Measurements from ENCODE around the gene ZDHHC11B.
"Not testable (repeated sequence)": the region's sequence is repeated elsewhere in the genome, so short reads cannot be mapped to it uniquely, and the experiment has no call there.

The ZDHHC11B gene

DNA sequence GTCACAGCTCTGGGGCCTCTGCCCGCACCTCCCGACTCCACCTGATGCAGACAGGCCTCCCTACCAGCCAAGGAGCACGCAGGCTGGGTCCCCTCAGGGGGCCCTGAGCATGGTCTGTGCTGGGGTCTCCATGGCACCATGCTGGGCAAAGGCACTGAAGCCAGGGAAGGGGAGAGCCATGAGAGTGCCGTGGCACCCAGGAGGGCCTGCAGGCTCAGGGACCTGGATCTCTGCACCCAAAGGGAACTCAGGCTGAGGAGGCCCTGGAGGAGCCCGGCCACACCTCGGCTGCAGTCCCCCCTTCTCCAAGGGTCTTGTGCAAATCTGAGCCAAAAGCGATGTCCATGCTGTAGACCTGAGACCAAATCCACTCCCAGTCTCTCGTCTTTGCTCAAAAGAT is 32.5 kb downstream of the ZDHHC11B start:
- DNase-seq: not testable (repeated sequence)

DNA sequence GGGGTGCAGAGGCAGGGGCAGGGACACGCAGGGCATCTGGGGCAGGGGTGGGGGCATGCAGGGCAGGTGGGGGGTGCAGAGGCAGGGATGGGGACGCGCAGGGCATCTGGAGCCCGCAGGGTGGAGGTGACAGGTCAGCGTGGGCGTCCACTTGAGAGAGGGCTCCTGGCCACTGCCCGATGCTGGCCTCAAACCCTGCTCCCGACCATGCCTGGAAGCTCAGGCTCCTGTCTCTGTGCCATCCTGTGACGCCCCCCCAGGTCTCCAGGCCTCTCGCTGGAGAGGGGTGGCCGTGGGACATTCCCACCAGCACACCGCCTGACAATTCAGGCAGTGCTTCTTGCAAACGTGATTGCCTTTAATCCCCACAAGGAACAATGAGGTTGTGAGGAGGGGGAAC is 33.0 kb downstream of the ZDHHC11B start:
- DNase-seq: peak; percentile 1

DNA sequence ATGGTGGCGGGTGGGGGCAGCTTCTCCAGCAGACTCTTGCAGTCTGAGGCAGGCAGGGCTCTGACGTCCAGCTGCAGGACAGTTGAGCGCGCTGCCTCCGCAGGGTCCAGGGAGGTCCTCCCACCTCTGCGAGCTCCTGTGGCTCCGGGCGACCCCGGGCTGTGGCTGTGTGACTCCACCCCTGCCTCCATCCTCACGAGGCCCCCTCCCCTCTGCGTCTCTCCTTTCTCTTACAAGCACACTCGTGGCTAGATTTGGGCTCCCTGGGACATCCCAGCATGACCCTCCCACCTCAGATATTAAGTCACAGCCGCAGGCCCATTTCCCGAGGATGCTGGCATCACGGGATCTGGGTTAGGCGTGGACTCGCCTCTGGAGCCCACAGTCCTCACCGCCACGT is 34.3 kb downstream of the ZDHHC11B start:
- DNase-seq: not testable (repeated sequence)

DNA sequence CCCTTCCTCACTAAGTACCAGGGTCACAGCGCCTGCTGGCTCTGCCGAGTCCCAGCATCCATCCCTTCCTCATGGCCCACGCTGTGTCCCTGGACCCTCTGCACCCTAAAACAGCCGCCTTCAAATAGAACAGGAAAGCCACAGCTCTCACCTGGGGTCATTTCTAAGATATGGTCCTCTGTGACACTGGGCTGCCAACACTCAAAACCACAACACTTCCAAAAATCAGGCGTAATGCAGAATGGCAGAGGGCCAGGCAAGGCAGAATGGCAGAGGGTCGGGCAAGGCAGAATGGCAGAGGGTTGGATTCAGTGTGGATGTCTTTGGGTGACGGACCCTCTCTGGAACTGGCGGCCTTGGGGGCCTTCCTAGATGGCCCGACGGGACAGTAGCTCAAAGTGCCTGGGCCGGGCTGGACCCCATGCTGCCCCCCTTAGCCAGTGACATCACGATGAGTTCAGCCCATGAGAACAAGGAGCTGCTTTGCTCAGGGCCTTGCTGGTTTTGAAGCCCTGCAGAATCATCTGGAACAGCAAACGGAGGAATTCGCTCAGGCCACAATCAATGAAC is 35.3 kb downstream of the ZDHHC11B start:
- DNase-seq: no peak

DNA sequence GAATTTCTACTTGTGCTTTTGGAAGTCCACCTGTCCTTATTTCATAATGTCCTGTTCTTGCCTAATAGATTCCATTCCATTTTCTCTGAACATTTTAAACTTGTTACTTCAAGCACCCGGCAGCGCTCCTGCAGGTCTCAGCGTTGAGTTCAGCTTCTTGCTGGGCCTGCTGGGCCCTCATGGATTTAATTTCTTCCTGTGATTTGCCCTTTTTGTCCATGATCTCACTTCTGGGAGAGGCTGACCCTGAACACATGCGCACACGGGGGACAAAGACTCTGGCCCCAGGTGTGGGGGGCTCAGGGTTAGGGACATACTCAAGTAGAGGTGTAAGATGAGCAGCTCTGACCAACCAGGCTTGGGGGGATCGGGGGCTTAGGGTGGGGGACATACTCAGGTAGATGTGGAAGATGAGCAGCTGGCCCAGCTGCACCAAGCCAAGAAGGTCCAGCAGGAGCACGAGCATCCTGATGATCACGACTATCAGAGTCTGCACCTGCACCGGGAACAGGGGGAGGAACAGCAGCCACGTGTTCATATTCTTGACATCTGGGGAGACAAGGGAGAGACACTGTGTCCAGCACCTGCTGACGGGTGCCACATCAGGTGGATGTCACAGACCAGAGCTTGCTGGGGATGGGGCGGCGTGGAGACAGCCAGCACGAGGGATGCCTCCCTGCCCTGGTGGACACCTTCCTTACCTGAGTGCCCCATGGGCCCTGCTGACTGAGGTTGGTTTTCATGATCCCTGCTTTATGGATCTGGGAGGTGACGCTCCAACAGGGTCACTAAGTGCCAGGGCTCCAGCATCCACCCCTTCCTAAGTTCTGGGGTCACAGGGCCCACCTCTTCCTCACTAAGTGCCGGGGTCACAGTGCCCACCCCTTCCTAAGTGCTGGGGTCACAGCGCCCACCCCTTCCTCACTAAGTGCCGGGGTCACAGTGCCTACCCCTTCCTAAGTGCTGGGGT is 36.2 kb downstream of the ZDHHC11B start:
- DNase-seq: not testable (repeated sequence)

DNA sequence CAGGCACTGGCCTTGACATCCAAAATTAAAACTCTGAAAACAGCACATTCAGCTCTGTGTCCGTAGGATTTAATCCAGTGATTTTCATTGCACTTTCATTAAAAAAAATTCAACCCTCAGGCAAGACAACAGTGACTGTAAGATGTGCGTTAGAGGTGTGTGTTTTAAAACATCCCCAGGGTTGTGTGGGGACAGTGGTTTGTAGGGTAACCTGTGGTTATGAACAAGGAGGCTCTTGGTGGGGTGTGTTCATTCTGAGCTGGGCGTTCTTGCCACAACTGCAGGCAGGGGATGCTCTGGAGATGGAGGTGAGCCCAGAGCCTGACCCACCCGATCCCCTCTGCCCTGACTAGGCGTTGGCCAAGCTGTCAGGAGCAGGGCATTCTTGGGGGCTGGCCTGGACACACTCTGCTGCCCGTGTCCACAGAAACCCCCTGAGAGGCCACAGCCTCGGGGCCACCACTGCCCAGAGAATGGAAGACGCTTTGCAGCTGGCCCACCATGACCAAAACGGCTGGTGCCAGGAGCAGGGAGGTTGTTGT is 37.2 kb downstream of the ZDHHC11B start:
- not testable (repeated sequence) for DNase-seq

DNA sequence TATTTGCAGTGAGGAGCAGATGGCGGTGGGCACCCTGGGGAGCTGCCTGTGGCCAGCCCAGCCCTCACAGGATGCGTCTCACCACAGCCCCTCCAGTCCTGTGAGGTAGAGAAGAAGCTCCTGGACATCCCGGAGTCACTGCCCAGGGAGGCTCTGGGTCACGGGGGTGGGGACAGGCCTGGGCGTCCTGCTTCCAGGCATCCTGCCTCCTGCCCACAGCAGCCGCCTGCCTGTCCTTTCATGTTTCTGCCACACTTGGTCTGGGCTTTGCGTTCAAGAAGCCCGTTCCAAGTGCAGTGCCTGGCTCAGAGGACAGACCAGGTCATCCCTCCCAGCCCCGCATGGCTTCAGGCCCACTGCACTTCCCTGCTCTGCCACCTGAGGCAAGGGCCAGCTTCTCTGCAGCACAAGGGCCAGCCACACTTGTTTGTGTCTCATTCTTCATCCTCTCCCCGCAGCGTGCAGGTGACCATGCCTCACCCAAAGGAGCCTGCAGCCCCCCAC is 38.2 kb downstream of the ZDHHC11B start:
- DNase-seq: no peak

DNA sequence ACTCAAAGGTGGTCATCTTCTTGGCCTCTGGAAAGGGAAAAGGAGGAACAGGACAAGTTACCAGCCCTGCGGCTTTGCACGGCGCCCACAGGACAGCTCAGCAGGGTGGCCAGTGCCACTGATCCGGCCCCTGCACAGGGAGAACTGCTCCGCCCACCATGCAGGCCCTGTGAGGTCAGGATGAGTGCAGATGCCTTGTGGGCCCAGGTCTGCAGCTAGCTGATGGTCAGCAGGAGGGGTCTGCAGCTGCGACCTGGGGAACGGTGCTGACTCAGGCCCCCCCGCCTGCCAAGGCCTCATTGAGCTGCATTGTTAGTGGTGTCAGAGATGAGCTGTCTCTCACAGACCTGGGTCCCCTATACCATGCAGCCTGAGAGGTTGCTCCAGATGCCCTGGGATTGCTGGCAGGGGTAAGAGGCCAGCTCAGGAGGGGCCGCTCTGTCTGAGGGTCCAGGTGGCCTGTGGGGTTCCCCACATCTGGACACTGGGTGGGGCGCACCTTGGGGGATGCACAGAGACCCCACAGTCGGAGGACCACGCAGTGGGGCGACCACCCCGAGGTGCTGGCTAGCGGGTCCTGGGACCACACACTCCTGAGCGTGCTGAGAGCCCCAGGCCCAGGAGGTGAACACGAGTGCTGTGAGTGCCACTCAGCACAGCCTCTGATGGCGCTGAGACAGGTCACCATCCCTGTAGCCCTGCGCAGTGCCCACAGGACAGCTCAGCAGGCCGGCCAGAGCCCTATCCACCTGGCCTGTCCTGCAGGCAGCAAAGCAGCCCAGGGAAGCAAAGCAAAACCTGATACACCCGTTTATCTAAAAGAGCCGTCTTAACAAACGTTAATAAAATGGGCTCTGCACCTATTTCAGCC is 39.0 kb downstream of the ZDHHC11B start:
- not testable (repeated sequence) for DNase-seq

DNA sequence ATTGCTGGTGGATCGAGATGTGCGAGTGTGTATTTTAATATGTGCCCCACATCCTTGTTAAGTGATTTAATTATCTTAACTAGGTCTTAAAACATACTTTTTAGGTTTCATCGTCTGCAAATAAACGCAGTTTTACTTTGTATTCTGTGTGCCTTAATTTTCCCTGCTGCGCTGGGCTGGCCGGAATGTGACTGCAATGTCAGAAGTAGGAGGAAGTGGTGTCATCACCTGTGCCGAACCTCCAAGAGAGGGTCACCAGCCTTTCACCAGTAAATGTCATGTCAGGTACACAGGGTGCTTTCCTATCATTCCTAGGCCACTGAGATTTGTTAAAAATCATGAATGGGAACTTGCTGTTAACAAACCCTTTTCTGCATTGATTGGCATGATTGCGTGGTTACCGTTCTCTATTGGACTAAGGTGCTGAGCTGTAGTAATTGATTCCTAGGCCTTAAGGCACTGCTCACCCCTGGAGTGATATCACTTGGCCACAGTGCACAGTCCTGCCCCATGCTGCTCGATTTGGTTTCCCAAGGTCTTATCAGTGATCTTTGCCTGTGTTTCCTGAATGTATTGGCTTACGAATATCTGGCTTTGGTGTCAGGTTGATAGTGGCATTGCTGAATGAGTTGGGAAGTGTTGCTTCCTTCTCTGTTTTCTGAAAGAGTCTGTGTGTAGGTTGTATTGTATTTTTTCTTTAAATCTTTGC is 40.7 kb downstream of the ZDHHC11B start:
- not testable (repeated sequence) for DNase-seq

DNA sequence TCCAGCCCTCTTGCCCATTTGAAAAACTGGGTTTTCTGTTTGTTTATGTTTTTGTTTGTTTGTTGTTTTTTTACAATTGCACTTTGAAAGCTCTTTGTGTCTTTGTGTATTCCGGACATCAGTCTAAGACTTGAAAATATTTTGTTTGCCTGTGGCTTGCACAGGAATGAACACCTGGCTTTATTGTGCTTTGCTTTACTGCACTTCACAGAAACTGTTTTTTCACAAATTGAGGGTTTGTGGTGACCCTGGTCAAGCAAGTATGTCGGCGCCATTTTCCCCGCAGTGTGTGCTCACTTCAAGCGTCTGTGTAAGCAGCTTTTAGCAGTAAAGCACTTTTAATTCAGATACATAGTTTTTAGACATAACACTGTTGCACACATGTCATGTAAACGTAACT is 42.3 kb downstream of the ZDHHC11B start:
- not testable (repeated sequence) for DNase-seq

DNA sequence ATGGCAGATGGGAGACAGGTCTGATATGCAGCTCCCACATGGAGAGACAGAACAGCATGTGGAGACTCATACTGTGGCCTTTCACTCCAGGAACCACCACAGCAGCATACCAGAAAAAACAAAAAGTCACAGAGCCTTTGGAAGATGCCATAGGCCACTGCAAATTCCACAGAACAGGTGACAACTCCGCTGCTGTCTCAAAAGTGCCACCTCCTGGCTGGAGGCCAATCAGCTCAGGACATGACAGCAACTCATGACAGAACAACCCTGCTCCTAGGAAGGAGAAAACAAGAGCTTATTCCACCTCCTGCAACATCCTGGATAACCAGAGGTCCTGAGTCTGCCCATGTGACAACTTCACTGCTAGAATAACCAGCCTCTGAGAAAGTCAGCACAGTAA is 50.4 kb downstream of the ZDHHC11B start:
- not testable (repeated sequence) for DNase-seq

DNA sequence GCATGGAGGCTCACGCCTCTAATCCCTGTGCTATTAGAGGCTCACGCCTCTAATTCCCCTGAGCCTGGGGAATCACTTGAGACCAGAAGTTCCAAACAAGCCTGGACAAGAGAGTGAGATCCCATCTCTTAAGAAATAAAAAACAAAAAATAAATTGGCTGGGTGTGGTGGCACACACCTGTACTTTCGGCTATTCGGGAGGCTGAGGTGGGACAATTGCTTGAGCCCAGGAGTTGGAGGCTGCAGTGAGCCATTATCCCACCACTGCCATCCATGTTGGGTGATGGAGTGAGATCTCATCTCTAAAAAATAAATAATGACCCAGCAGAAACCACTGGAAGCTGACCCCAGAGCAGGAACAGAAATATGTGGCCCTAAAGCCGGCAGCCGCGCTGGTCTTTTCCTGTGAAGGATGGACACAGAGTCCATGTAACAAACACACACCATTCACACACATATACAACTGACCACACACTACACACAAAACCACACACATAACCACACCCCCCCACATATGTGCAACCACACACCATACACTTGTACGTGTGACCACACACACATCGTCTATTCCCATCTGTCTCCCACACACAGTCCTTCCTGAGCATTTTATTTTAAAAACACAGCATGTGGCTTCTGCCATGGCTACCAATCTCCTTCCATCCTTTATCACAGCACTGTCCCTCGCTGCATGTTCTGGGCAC is 51.6 kb downstream of the ZDHHC11B start:
- not testable (repeated sequence) for DNase-seq

DNA sequence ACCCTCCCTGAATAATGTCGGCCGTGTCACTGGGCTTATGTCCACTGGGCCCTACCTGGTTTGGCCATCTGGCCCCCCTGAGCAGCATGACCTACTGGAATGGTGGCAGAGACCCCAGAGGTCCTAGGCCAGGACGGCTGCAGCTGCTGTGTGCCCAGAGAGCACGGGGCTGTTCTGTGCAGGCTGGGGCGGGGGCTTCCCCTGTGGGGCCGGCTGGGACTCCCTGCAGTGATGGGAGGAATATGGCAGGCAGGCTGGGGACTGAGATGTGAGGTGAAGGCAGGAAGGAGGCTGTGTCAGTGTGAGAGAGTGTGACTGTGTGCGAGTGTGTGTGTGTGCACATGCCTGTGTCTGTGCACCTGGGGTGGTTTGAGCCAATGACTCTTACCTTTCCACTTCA is 55.3 kb downstream of the ZDHHC11B start:
- not testable (repeated sequence) for DNase-seq

DNA sequence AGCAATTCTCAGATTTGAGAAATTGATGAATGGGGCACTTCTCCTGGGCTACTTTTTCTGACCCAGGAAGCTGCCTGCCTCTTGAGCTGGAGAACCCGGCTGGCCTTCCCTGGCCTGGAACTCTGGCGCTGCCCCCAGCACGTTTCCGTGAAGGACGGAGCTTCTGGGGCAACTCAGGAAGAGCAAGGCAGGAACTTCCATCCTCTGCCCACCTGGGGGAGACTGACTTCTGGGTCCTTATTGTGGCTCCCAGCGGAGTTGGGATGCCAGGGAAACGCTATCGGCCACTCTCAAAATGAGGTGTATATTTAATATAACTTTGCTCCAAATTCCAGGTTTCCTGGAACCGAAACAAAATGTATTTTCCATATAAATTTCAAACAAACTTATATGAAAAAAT is 57.4 kb downstream of the ZDHHC11B start:
- DNase-seq: not testable (repeated sequence)

DNA sequence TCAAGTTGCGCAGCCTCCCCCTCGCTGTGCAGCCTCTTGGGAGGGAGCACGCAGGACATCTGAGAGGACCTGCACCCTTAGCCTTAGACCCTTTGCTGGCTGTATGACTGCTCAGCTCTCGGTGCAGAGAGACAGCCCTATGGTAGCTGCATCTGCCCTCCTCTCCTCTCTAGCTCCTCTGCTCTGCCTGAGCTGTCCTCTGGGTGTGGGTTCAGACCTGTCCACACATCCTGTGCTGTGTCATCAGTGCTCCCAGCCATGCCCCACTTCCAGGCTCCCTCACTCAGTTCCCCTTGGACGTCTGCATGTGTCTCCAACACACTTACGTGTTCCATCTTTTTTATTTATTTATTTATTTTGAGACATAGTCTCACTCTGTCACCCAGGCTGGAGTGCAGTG is 60.7 kb downstream of the ZDHHC11B start:
- not testable (repeated sequence) for DNase-seq

DNA sequence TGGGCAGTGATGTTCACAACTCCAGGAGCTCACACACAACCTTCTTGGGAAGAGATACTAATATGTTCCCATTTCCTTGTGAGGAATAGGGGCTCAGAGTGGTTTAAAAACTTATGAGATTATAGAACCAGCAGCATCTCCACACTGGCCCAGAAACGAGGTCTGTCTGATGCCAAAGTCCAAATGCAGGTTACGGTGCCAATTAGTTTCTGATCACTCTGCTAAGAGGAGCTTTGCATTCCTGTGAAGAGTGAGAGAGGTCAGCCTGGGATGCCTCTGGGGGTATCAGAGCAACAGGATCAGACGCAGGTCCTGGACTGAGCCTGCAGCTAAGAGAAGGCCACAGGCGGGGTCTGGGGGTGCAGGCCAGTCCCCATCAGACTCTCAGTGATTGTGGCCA is 61.2 kb downstream of the ZDHHC11B start:
- not testable (repeated sequence) for DNase-seq

DNA sequence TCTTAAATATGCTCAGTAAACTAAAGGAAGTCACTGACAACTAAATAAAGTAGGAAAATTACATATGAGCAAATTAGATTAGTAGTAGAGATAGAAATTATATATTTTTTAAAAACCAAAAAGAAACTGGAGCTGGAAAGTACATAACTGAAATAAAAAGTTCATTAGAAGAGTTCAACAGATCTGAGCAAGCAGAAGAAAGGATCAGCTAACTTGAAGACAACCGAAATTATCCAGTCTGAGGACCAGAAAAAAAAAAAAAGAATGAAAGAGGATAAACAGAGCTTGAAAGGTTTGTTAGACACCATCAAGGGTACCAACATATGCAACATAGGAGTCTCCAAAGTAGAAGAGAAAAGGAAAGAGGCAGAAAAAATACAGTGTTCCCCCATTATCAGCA is 65.2 kb downstream of the ZDHHC11B start:
- DNase-seq: not testable (repeated sequence)

DNA sequence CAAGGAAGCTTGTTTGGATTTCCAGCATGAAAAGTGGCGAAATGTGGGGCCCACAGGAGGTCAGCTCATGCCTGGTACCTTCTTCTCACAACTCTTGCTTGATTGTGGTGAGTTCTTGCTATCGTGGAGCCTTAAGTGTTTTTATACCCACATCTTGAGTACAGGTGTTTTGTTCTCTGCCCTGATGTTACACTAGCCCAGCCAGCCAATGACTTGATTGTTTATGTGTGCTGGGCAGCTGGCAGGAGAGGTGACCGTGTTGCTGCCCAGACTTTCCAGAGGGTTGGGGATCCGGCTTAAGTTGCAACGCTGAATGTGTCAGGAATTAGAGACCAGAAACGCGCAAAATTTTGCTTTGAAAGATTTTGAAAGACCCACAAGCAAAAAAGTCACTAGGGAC is 67.4 kb downstream of the ZDHHC11B start:
- DNase-seq: no peak

DNA sequence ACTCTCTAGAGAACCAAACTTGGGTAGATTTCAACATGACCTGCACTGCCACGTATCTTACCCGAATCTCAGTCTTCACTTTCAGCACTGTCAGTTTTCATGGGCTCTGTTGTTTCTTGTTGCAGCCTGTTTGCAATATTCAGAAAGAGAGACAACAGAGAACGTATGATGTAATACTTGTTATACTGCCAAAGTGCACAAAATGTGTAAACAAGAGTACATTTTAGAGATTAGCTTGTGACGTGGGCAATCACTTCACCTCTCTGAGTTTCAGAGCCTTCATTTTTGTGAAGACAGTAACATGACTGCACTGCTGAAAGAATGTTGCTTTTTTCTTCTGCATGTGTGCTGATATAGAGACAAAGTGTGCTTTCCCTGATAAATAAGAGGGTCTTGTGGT is 67.8 kb downstream of the ZDHHC11B start:
- not testable (repeated sequence) for DNase-seq

DNA sequence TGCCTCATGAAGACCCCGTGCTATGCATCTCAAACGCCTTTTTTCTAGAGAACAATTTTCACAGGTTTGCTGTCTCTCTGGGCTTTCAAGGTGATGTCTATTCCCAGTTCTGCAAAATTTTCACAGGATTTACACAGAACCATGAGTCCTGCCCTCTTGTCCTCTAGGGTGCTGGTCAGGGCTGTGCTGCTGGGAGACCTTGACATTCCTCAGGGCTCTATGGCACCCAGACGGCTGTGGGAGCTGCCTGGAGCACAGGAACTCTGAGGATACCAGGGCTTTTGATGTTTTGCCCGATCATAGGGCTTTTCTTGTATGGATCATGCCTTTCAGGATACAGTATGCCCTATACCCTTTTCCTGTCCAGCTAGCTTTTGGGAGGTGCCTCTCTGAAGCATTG is 68.9 kb downstream of the ZDHHC11B start:
- DNase-seq: not testable (repeated sequence)

All from activated CD4-positive, alpha-beta T cell treated with anti-CD3 and anti-CD28 coated beads, Interleukin-2, amount 50 U/mL, for 1 hour (primary cell).